Activated CD8-positive, alpha-beta memory T cell treated with anti-CD3 and anti-CD28 coated beads, Interleukin-2, amount 50 U/mL, for 24 hours (primary cell): ENCODE data around the gene SZT2.

Experiments used
- DNase-seq: peaks from one replicate; pipeline ENCODE4 v3.0.0-alpha.2; 2020; ENCODE audit errors: extremely low read depth

SZT2 gene

DNA sequence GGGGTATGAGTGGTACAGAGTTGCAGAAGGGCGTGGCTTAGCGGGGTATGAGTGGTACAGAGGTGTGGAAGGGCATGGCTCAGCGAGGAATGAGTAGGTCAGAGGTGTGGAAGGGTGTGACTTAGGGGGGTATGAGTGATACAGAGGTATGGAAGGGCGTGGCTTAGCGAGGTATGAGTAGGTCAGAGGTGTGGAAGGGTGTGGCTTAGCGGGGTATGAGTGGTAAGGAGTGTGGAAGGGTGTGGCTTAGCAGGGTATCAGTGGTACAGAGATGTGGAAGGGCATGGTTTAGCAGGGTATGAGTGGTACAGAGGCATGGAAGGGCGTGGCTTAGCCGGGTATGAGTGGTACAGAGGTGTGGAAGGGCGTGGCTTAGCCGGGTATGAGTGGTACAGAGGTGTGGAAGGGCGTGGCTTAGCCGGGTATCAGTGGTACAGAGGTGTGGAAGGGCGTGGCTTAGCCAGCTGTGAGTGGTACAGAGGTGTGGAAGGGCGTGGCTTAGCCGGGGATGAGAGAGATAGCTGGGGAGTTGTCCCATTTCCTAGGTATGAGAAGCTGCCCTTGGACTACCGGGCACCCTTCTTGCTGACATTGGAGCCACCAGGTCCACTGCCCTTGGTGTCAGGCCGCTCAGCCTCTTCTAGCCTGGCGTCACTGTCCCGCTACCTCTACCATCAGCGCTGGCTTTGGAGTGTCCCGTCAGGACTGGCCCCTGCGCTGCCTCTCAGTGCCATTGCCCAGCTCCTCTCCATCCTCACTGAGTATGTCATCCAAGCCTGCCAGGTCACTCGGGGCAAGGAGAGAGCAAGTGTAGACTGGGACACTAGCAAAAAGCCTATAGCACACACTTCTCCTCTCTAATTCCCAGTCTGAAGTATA, 34.2 kb downstream of the SZT2 start:
- no peak for DNase-seq

DNA sequence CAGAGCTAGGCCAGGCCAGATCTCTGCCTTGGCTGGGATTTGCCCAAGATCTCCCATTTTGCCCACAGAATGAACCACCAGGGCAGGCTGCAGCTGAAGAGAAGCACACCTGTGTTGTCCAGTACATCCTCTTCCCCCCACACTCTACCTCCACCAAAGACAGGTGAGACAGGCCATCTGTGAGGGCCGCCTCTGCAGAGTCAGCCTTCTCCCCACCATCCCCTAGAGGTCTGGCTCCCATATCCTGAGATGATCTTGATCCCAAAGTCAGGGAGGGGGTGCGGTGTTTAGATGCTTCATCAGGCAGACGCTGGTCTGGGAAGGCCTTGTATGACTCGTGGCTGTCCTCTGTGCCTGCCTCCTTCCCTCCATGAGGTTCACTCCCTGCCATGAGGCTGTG, 35.3 kb downstream of the SZT2 start:
- DNase-seq: no peak

DNA sequence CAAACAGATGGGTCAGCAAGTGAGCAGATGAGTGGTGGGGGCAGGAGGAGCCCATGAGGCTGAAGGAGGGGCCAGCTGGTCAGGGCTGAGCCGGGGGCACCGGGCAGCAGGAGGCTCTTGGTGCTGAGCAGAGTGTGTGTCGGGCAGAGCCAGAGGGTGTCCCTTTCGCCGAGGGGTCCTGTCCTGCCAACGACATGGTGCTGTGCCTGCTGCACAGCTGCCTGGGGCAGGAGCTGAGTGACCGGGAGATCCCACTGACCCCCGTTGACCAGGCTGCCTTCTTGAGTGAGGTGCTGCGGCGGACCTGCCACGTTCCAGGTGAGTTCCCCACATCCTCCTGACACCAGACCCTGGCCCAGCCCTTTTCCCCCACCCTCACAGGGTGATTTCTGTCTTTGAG, 36.5 kb downstream of the SZT2 start:
- no peak for DNase-seq

DNA sequence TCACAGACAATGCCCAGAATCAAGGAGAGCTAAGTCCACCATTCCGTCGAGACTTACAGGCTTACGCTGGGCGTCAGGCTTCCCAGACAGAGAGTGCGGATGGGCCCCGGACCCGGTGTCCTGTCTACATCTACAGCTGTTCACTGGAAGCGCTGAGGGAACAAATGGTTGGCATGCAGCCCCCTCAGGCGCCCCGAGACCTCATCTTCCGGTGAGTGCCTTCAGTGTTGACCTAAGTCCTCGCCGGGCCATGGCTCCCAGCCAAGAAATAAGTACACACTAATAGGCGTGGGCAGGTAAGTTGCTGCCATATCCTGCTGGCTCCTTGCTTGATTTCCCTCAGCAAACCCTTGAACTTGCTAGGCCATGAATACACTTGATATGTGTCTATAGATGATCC, 37.8 kb downstream of the SZT2 start:
- no peak for DNase-seq

DNA sequence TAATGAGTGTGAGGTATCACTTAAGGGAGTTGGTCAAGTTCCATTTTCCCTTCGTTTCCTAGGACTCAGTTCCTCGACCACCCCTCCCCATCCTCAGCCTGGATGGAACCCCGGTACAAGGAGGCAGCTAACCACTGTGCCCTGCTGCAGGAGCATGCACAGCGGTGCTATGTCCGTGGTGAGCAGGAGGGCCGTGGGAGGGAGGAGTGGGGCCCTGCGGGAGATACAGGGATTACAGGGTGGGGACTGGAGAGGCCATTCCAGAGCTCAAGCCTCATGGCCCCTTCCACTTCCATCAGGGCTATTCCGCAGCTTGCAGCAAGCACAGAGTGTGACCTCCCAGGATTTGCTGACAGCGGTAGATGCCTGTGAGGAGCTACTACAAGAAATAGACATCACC, 38.2 kb downstream of the SZT2 start:
- no peak for DNase-seq

DNA sequence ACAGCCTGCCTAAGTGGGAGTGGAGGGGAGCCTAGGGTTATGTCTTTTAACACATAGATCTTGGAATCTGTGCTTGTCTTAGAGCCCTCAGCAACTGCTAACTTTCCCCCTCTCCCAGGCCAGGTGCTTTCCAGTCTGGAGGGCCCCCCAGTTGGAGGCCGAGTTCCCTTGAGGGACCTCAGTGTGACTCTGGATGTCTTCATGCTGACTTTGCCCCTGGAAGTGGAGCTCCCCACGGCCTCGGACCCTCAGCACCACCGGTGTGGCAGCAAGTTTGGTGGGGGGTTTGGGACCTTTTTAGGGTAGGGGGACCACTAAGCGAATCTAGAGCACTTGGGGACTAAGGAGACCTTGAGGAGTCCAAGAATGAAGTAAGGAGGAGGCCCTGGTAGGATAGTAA, 41.1 kb downstream of the SZT2 start:
- DNase-seq: no peak

DNA sequence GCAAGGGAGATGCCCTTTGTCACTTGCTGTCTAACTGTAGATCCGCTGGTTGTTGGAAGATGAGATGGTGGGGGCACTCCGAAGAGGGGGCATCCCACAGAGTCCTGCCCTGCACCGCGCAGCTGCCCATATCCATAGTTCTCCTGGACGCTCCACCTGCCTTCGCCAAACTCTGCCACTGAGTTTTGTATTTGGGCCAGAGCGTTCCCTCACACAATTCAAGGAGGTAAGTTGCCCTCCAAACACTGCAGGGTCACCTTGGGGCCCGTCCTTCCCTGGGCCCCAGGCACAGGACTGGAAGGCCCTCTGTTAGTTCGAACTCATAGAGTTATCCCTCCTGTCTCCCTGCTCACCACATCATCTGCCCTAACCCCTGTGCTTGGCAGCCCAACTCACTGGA, 42.0 kb downstream of the SZT2 start:
- no peak for DNase-seq

DNA sequence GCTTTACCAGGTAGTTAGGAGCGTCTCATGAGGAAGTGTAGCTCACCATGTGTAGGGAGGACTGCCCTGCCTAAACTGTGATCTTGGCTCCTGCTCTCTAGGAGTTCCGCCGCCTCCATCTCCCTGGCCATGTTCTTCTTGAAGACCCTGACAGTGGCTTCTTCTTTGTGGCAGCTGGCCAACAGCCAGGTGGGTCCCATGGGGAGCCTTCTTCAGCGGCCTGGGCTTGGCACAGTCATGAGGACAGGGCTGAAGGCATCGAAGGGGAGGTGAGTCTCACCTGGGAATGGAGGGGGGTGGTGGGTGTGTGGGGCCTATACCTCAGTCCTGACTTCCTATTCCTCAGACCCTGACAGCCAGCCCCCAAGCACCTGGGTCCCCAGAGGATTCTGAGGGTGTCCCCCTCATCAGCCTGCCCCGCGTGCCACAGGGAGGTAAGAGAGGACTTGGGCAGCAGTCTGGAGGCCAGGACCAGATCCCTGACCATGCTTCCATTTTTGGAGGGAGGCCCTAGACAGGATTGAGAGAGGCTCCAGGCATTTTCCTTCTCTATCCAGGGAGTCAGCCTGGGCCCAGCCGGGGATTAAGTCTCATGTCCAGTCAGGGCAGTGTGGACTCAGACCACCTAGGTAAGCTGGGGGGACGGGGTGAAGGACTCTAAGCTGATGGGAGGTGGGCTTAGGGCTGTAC, 42.6 kb downstream of the SZT2 start:
- DNase-seq: no peak

DNA sequence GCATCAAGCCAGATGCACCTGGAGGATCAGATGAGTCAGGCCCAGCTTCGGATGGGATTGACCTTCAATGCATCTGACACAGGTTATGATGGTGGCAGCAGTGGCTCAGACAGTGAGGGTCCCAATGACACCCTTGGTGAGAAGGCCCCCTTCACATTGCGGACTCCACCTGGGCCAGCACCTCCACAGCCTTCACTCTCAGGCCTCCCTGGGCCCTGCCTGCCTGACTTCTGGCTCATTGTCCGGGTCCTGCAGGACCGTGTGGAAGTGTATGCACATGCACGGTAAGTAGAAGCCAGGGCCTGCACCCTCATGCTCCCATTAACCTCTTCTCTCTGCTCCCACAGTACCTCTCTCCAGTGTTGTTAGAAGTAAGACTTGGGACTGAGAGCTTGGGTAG, 43.2 kb downstream of the SZT2 start:
- DNase-seq: no peak

DNA sequence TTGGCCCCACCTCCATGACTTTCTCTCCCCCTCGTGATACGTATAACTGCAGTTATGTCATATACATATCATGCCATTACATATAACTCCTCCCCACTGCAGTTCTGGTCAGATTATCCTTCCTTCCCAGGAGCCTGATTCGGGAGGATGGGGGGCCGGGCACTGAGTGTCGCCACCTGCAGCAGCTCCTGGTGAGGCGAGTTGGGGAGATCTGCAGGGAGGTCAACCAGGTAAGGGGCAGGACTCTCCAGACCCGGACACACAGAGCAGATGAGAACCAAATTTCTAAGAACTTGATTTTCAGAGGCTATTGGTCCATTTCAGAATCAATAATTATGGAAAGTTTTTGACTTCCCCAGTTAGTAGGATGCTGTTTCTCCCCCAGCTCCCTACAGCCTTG, 44.6 kb downstream of the SZT2 start:
- no peak for DNase-seq

DNA sequence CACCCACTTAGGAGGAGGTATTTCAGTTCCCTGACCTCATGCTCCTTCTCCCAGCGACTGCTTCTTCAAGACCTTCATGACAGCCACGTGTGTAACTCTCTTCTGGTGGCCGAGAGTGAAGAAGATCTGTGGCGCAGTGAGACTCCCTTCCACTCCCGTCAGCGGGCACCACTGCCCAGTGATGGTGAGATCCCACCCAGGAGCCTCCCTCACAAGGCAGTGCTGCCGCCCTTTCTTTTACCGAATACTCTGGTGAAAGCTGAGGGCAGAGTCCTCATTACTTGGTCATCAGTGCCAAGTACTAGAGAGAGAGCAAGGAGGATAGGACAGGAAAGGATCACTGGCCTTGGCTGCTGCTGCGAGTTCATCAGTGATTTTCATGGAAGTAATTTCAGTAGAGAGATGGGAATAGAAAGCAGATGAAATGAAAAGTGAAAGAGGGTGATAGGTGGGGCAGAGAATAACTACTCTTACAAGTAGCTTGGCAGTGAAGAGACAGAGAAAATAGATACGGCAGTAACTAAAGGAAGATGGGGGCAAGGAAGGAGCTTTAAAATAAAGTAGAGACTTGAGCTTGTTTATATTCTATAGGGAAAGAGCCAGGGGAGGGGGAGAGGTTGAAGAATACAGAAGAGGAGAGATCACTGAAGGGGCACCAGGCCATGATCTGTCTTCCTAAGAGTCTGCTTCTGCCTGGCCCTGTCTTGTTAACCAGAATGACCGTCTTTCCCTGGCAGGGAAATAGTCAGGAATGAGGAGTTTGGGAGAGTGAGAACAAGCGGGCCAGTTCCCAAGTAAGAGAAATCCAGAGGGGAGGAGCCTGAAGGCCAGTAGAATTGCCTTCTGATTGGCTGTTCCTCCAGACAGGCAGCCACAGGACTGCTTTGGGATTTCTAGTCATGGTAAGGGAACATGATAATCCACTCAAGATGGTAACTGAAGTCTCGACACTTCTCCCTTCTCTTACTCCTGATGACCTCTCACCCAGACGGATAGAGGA, 45.7 kb downstream of the SZT2 start:
- no peak for DNase-seq

DNA sequence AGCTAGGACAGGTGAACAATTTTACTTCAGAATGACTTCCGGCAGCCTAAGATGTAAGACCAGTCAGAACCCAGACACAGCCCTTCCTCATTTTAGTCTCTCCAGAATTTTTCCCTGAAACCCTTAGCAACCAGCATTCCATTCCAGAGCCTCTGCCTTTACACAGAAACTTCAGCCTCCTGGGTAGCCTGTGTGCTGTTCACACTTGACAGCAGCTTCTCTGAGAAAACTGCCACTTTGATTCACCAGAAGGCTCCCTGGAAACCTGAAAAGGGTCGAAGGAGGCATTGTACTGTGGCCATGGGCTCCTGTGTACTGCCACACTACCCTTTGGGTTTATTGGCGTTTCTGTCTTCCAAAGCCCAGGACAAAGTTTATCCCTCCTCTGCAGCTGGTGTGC, 46.7 kb downstream of the SZT2 start:
- no peak for DNase-seq

DNA sequence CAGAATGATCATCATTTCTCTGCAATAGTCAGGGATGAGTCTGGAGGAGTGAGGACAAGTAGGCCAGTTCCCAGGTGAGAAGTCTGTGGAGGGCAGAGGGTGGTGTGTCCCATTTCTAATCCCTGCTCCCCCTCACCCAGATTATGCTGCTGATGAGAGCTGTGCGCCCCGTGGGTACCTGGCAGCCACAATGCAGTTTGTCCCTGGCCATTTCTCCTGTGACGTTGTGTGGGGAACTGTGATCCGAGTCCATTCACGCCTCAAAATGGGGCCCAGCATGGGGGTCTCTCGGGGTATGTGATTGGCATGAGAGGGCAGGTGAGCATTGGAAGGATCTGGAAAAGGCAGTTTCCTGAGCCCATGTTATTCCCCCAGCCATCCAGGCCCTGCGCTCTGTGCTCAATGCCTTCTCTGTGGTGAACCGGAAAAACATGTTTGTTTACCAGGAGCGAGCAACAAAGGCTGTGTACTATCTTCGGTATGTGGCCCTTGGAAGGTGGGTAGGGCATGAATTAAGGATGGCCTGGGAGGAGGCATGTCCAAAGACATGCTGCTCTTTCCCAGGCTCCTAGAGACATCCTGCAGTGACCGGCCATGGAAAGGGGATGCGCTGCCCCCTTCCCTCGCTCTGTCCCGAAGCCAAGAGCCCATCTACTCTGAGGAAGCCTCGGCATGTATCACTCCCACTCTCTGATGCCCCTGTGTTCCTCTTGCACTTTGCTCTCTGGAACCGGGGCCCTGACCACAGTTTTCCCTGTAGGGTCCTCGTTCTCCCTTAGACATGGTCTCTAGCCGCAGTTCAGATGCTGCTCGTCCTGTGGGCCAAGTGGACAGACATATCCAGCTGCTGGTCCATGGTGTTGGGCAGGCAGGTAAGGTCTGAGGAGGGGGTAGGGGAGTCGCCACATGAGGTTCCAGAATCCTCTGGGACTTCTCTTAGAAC, 47.6 kb downstream of the SZT2 start:
- DNase-seq: no peak

DNA sequence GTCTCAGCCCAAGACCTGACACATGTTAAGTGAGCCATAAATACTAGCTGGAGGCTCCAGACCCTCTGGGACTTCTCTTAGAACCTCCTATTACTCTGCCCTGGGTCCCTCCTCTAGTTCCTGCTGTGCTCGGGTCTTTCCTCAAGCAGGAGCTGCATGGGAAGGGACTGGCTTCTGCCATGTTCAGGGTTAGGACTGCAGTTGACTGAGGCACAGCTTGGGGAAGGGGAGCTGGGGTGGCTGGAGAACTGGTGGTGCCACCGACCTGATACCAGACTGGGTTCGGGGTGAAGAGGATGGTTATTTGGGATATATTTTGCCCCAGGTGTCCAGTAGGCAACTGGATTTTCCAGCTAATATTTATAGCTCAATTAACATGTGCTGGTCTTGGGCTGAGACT, 48.3 kb downstream of the SZT2 start:
- no peak for DNase-seq

DNA sequence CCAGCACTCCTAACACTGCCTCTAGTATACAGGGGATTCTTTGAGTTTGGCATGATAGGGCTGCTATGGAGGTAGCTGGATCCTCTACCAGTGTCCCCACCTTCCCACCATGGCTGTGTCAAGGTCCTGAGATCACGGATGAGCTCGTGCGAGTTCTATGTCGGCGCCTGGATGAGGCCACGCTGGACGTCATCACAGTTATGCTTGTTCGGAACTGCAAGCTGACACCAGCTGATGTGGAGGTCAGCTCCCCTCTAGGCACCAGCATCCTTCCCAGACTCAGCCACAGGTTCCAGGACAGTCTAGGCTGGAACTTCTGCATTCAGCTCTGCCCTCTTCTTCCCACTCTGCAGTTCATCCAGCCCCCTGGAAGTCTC, 48.9 kb downstream of the SZT2 start:
- no peak for DNase-seq

DNA sequence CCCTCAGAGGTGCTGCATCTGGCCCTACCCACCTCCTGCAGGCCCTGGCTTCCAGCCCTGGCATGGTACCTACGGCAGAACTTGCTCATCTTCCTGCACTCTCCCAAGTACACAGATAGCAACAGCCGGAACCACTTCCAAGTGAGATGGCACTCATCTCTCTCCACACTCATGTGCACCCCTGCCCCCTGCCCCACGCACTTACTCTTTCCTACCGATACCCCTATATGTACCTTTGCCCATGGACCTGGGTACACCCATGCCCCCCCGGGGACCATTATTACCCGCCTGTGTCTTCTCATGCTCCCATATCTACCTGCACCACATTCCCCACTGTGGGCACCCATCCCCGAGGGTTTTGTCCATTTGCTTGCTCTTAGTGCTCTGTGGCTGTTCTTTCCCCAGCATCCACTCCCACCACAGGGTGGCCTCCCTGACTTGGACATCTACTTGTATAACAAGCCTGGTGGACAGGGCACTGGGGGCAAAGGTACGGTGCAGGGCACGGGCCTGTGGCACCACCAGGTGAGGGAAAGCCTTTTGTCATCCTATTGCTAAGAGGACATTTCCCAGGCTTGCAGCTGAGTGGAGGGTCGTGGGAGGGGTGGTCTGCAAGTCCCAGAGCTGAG, 49.4 kb downstream of the SZT2 start:
- DNase-seq: no peak

DNA sequence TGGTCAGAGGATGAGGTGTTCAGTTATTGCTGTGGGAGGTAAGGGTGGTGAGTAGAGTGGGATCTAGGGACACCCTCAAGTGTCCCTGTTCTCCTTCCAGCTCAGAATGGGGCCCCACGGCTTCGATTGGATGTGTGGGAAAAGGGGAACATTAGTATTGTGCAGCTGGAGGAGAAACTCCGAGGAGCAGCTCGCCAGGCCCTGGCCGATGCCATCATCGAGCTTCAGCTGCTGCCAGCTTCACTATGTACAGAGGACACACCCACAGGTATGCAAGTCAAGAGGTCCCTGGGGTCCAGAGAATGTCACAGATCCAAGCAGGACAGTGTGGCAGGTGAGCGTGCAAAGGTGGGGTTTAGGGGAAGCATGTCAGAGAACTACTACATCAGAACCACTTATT, 50.1 kb downstream of the SZT2 start:
- DNase-seq: no peak

DNA sequence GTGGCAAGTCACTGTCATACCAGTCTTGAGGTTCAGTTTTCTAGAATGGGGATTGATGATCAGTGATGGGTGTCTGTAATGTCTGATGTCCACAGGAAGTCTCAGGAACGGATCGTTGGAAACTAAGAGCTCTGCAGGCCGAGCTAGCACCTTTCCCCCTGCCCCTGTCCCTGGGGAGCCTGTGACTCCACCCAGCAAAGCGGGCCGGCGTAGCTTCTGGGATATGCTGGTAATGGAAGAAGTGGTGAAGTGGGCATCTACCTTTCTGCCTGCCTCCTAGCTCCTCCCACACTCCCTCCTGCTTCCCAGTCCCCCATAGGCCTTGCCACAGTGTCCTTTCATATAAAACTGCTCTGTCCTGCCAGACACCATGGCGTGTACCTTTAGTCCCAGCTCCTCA, 50.7 kb downstream of the SZT2 start:
- no peak for DNase-seq

DNA sequence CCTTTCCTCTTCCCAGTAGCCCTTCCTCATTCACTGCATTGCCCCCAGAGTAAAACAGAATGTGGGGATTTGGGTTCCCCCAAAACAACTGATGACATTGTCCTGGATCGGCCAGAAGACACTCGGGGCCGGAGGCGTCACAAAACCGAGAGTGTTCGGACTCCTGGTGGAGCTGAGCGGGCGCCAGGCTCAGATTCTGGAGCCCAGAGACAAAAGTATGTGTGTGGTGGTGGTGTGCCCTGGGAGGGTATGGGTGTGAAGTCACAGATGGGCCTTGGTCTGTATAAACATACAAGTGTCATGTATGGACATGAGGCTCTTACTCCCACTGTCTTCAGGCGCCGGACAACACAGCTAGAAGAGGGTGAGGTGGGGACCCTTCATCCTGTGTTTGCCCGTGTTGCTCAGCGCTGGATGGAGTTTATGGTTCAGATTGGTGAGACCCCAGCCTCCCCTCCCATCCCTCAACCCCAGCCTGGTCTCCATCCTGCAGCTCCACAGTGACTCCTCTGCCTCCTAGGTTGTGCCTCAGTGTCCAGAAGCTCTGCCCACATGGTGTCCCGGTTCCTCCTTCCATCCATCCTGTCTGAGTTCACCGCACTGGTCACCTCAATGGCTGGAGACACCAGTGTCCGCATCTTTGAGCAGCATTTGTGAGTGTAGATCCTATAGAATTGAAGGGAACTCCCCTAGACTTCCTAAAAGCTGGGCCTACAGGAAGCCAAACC, 51.6 kb downstream of the SZT2 start:
- DNase-seq: no peak
